Uterus (tissue), 2 donors: ENCODE measurements around the gene KIAA1755.

Source experiments
- CTCF ChIP-seq, 4 experiments: fragments of 200-600 bp in 2 of 4; fragments of 450-650 bp in 2 of 4; sonication (generic) in 2 of 4; IDR thresholded peaks; one replicate each; pipeline ENCODE4 v1.5.1; 2016 to 2019; ENCODE audit warnings: antibody characterized with exemption in 4 of 4, mild to moderate bottlenecking in 2 of 4, moderate library complexity in 1 of 4
- POLR2A ChIP-seq, 2 donors: fragments of 450-650 bp; IDR thresholded peaks; one replicate each; pipeline ENCODE4 v1.6.1; 2016; ENCODE audit warnings: antibody characterized with exemption in 2 of 2, mild to moderate bottlenecking in 1 of 2, moderate library complexity in 1 of 2

- TF ChIP-seq CTCF (IDR thresholded peaks at IDR 0.05) (no peak), POLR2A (IDR thresholded peaks at IDR 0.05) (no peak)
Observed at GRCh38 chr20:38162878-38163875, 97.4 kb downstream of the KIAA1755 start.
